HEK293 (cell line): Measurements from ENCODE around the gene UBE2J2.

Experiments used
- CTCF ChIP-seq: fragments of 450-650 bp; formaldehyde crosslinking; IDR thresholded peaks from 2 replicates; pipeline ENCODE4 v1.5.1; 2016; ENCODE audit warnings: missing biosample characterization, missing genetic modification characterization
- REST ChIP-seq: fragments of 450-650 bp; formaldehyde crosslinking; IDR thresholded peaks from 2 replicates; pipeline ENCODE4 v1.5.1; 2016; ENCODE audit warnings: missing biosample characterization, missing genetic modification characterization
- ZNF350 ChIP-seq: fragments of 450-650 bp; formaldehyde crosslinking; IDR thresholded peaks from 2 replicates; pipeline ENCODE4 v1.5.0; 2017; ENCODE audit warnings: missing biosample characterization, mild to moderate bottlenecking, missing genetic modification characterization

GRCh38 chr1:1264868-1265272 is 8.8 kb downstream of the UBE2J2 start:
- TF ChIP-seq REST = no peak
- 0 out of 2 replicates have a peak, but pooled peaks have one; percentile 11 for TF ChIP-seq CTCF (tag by site-specific recombination)
- TF ChIP-seq ZNF350 (tag by site-specific recombination) = no peak
